GM10266 (cell line): ENCODE measurements around the gene OLFML1.

Experiments used
- DNase-seq: peaks from one replicate; pipeline ENCODE4 v3.0.0; 2012; ENCODE audit errors: extremely low spot score
- CTCF ChIP-seq: IDR thresholded peaks from 2 replicates; pipeline ENCODE4 v1.5.1; 2012; ENCODE audit warnings: mild to moderate bottlenecking, low read depth; ENCODE audit not compliant: control insufficient read depth, insufficient read depth; ENCODE audit errors: missing control alignments

OLFML1 gene

GRCh38 chr11:7485186-7486097 lies at the start of gene OLFML1:
Gene OLFML1 (plus strand): TSS chr11:7485506. CDS start chr11:7485876, 370 bp downstream.
- no peak for TF ChIP-seq CTCF
- no peak for DNase-seq

DNA sequence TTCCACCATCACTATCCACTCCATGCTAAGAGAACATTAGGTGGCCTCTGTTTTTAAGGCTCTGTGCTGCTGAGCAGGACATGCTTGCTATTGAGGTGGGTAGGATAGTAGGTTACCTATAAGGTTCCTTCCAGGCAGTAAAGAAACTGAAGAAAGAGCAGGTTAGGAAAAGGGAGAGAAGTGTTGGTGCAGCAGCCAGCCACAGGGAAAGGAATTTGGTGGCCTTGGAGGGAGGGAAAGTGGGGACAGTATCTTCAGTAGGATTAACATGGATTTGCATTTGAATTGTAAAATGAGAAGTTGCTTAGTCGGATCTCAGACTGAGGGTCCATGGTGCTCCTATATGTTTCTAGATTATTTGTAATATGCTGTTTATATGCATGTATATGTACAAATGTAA lies 49.2 kb upstream of the OLFML1 start:
- DNase-seq, result no peak
- no peak for TF ChIP-seq CTCF

GRCh38 chr11:7436657-7437056 lies 48.6 kb upstream of the OLFML1 start:
- DNase-seq, result peak; percentile 37
- TF ChIP-seq CTCF, result no peak

- TF ChIP-seq CTCF, result no peak
- DNase-seq, result no peak
These were observed 47.6 kb upstream of the OLFML1 start for GRCh38 chr11:7437696-7438095.

DNA sequence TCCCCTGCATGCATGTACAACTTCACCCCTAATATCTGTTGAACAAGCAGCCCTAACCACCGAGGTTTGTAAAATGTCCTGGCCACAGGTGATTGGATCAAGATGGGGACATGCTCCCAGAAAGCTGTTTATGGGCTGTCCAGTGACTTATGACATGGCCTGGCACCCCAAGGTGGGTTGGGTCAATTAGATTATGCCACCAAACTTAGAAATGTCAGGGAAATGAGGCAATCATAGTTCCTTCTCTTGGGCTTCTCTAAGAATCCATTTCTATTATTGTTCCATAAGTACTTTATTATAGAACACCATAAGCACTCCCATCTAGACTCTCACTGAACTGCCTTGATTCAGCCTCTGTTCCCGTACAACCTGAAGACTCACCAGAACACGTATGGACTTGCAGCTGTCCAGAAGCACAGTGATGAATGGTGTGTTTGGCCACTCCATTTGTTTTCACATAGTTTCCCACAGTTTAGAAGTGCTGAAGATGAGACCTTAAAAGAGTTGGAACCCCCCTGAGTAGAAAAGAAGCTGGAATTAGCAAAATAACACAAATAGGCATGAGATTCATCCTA lies 45.5 kb upstream of the OLFML1 start:
- TF ChIP-seq CTCF, result no peak
- no peak for DNase-seq

DNA sequence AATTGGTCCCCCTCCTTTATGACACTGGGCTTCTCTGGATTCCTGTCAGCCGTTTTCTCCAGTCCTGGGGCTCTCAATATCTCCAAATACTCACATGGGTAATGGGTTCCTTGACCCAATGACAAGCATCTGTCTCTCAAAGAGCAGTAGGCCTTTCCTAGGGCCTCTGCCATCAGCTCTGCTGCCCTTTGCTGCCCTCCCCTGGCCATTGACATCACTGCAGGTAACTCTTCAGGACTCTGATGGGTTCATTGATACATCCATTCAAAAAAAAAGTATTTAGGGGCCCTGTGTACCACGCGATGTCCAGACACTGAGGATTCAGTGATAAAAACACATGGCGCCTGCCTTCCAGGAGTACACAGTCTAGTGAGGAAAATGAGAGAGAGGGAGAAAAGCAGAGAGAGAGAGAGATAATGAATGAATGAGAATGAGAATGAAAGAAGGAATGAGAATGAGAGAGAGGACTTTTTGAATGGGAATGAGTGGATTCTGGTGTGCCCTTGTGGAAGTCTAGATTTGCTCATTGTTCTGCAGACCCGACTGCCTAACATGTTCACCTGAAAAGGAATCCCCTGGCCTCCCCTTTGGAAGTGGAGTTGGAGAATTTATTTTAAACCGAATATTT lies 42.6 kb upstream of the OLFML1 start:
- TF ChIP-seq CTCF, result peak; percentile 94
- peak; percentile 71 for DNase-seq
